Endothelial cell of umbilical vein (primary cell): Measurements from ENCODE around the gene MRPL38. TPM values are rescaled to one million over a fixed set of nuclear protein-coding genes. Genes with fewer than 3 reads are reported as not detected.

Experiments used
- BruUV-seq: library from RNA; stranded (reverse); fragments of 400-500 nt; replicated peaks from 2 replicates; lab custom pipeline; 2021; lab: Mats Ljungman, UMichigan
- CTCF ChIA-PET: fragments of 300-600, 350-600 bp; sonication (Branson Sonifier 250); formaldehyde crosslinking; loops from one replicate; lab custom pipeline; 2021; ENCODE audit warnings: antibody characterized with exemption, inconsistent platforms; lab: Charles Lee
- POLR2A ChIA-PET: fragments of 300-600, 350-600 bp; sonication (Branson Sonifier 250); formaldehyde crosslinking; loops from one replicate; lab custom pipeline; 2021; ENCODE audit warnings: antibody characterized with exemption, inconsistent platforms; lab: Charles Lee
- DNase-seq: peaks from one replicate; pipeline ENCODE4 v3.0.0-alpha.2; 2011; ENCODE audit warnings: low read depth, low spot score
- FAIRE-seq: peaks from 2 replicates; lab custom pipeline; 2011; peaks lifted over from hg19 to GRCh38; lab: Jason Lieb, UNC
- H2AFZ ChIP-seq: 2 replicates; pipeline ENCODE4 v1.6.0; 2012; ENCODE audit warnings: low read depth, low read length, control low read depth, inconsistent platforms
- H3K27ac ChIP-seq: 2 replicates; pipeline ENCODE4 v1.5.1; 2011; ENCODE audit warnings: low read depth, mild to moderate bottlenecking, control low read depth, low read length, moderate library complexity; ENCODE audit not compliant: insufficient read depth
- H3K27me3 ChIP-seq, 2 experiments: 2 replicates each; pipeline versions ENCODE4 v1.6.0 to v1.6.1; 2011; ENCODE audit warnings: low read length in 2 of 2, mixed read lengths in 1 of 2; ENCODE audit not compliant: control insufficient read depth in 2 of 2, insufficient read depth in 2 of 2
- H3K36me3 ChIP-seq, 2 experiments: 2 replicates in 1 of 2; 3 replicates in 1 of 2; pipeline ENCODE4 v1.5.1; 2011; ENCODE audit warnings: low read length in 2 of 2, mild to moderate bottlenecking in 1 of 2, moderate library complexity in 1 of 2; ENCODE audit not compliant: control insufficient read depth in 2 of 2, insufficient read depth in 2 of 2; ENCODE audit errors: extremely low read depth in 1 of 2
- H3K4me1 ChIP-seq: 3 replicates; pipeline ENCODE4 v1.5.1; 2011; ENCODE audit warnings: mild to moderate bottlenecking, low read length; ENCODE audit not compliant: control insufficient read depth, insufficient read depth; ENCODE audit errors: extremely low read depth
- H3K4me2 ChIP-seq: 2 replicates; pipeline ENCODE4 v1.6.1; 2011; ENCODE audit warnings: low read length, control low read depth, mixed read lengths; ENCODE audit not compliant: insufficient read depth
- H3K4me3 ChIP-seq, 3 experiments: fragments of 200-600 bp in 1 of 3; sonication (generic), shearing (Covaris generic) in 1 of 3; replicated peaks in 1 of 3; 2 replicates each; pipeline ENCODE4 v1.5.1; 2011 to 2016; ENCODE audit warnings: control low read depth in 3 of 3, low read length in 3 of 3, mild to moderate bottlenecking in 2 of 3, inconsistent platforms in 1 of 3, low read depth in 1 of 3, moderate library complexity in 1 of 3; ENCODE audit not compliant: insufficient read depth in 1 of 3
- H3K79me2 ChIP-seq: 2 replicates; pipeline ENCODE4 v1.6.0; 2012; ENCODE audit warnings: low read length, inconsistent platforms; ENCODE audit not compliant: control insufficient read depth, insufficient read depth
- H3K9ac ChIP-seq: replicated peaks from 2 replicates; pipeline ENCODE3; 2011; ENCODE audit warnings: low read length, control low read depth; ENCODE audit not compliant: insufficient read depth; ENCODE audit errors: extremely low read depth
- H3K9me1 ChIP-seq: replicated peaks from 3 replicates; pipeline ENCODE4 v1.6.0; 2011; ENCODE audit warnings: mild to moderate bottlenecking, low read length; ENCODE audit not compliant: control insufficient read depth, insufficient read depth; ENCODE audit errors: extremely low read depth
- H3K9me3 ChIP-seq: replicated peaks from 2 replicates; pipeline ENCODE4 v1.5.1; 2012; ENCODE audit warnings: low read length, inconsistent platforms; ENCODE audit not compliant: control insufficient read depth, insufficient read depth
- H4K20me1 ChIP-seq: replicated peaks from 2 replicates; pipeline ENCODE3; 2011; ENCODE audit warnings: mild to moderate bottlenecking, low read length; ENCODE audit not compliant: control insufficient read depth, insufficient read depth; ENCODE audit errors: extremely low read depth
- FOS ChIP-seq: IDR thresholded peaks from 2 replicates; pipeline ENCODE4 v1.6.1; 2011; ENCODE audit warnings: mild to moderate bottlenecking, low read length, moderate library complexity, borderline replicate concordance; ENCODE audit not compliant: insufficient read depth
- JUN ChIP-seq: IDR thresholded peaks from 2 replicates; pipeline ENCODE4 v1.6.1; 2011; ENCODE audit warnings: borderline replicate concordance, low read depth; ENCODE audit not compliant: insufficient read length, insufficient read depth
- MYC ChIP-seq: IDR thresholded peaks from one replicate; pipeline ENCODE4 v1.6.1; 2011; ENCODE audit warnings: mild to moderate bottlenecking, low read depth, low read length
- POLR2AphosphoS5 ChIP-seq: IDR thresholded peaks from 2 replicates; pipeline ENCODE4 v1.6.1; 2012; ENCODE audit warnings: low read depth, mild to moderate bottlenecking, control low read depth, low read length, moderate library complexity; ENCODE audit not compliant: insufficient read depth
- dilution Hi-C: fragments of 300-500 bp; cut with MboI; formaldehyde crosslinking; loops from one replicate; pipeline ENCODE4 v1.15.0; 2019; ENCODE audit warnings: low sequenced_read_pairs; ENCODE audit not compliant: extremely low pct_ligation_motif_present
- intact Hi-C: fragments of 100-400 bp; cut with micrococcal nuclease; formaldehyde crosslinking; loops from one replicate; pipeline ENCODE4 v1.10.0; 2022
- polyA plus RNA-seq, 4 experiments: library from polyadenylated mRNA; depleted of rRNA in 3 of 4; stranded (reverse) in 3 of 4; unstranded in 1 of 4; fragments of >200 nt; gene quantifications; 2 replicates each; pipeline versions ENCODE4 v1.2.1 to v1.2.3, GENCODE V29; 2011 to 2012; ENCODE audit warnings: missing spikeins in 1 of 4
- total RNA-seq: library from RNA; stranded (reverse); gene quantifications from 2 replicates; pipeline ENCODE4 v1.2.3, GENCODE V29; 2021
- TF ChIP-seq, protein P1 (sequence below): IDR thresholded peaks from 2 replicates; pipeline ENCODE4 v1.6.1; 2011; ENCODE audit not compliant: insufficient read depth, insufficient read length

The MRPL38 gene
- total and polyA plus RNA-seq, 2 donors (not counting 3 experiments of a cell fraction or from before 2014, with no cell fraction given), result 82.7 to 93.8 TPM

DNA sequence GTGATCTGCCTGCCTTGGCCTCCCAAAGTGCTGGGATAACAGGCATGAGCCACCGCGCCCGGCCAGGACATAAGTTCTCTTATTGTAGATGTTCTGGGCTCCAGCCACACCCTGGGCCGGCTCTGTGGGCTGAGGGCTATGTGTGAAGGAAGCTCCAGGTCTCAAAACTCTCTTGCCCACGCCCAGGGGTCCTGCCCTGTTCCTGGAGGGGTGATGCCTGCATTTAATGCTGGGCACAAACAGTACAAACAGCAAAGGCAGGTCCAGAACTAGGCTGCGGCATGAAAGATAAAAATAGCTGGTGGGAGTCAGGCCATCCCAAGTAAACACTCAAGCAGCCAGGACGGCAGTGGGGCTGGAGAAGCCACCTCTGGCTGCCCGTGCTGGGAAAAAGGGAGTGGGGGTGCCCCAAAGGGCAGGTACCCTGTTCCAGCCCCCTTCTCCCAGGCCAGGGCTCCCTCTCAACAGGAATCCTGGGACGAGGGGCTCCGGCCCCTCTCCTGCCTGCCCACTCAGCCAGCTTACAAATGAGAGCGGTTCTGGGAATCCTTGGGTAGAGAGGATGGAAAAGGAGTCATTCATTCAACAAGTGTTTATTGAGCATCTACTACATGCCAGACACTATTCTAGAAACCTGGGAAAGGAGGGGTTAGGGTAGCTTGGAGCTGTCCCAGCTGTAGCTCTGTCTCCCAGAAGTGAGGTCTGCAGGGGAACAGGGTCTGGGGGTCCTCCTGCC, 30.9 kb downstream of the MRPL38 start:
- dilution Hi-C loops, result no loop called here

More for the DNA sequence above, 30.9 kb downstream of the MRPL38 start:
- peak; percentile 4 for FAIRE-seq
- Histone ChIP-seq H2AFZ (no peak overlapping the region), H3K27me3 (no peaks in the 10 kb centered on the region), H3K9ac (peak overlapping the region; percentile 77), H3K9me3 (no peaks in the 10 kb centered on the region), H3K27ac (peak overlapping the region; percentile 95), H3K4me1 (peaks cover 45% of the 10 kb centered on the region), H3K36me3 (peaks cover 3 to 18% of the 10 kb centered on the region in 2 experiments), H3K9me1 (no peaks in the 10 kb centered on the region), H4K20me1 (no peaks in the 10 kb centered on the region), H3K4me2 (no peak overlapping the region), H3K4me3 (no peak overlapping the region), H3K79me2 (peaks cover 6% of the 10 kb centered on the region)
- POLR2A ChIA-PET, result interaction anchor here (0.5 to 1.9 kb wide), 3 partner anchors 15 to 19 kb away, joined by 3 to 11 read pairs (median 7); partner anchors contain the start of gene WBP2
- no peak for DNase-seq
- intact Hi-C loops, result no loop called here
- no TSS peak for BruUV-seq
- TF ChIP-seq MYC (no peak), FOS (no peak), POLR2AphosphoS5 (no peak), JUN (no peak)
- TF ChIP-seq, protein P1, sequence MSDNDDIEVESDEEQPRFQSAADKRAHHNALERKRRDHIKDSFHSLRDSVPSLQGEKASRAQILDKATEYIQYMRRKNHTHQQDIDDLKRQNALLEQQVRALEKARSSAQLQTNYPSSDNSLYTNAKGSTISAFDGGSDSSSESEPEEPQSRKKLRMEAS, result no peak
- CTCF ChIA-PET, result interaction anchor here (0.8 to 10.3 kb wide), 6 partner anchors 16 to 44 kb away, joined by 3 to 241 read pairs (median 8); partner anchors contain the start of genes TRIM65, UNC13D and WBP2
